HL-60 (cell line): ENCODE measurements around the gene TNC.

Experiments
- DNase-seq, 2 experiments: peaks; one replicate each; pipeline ENCODE4 v3.0.0-alpha.2; 2010 to 2020; ENCODE audit warnings: low read depth in 1 of 2, low spot score in 1 of 2
- H3K27ac ChIP-seq: fragments of 250-450 bp; sonication (Bioruptor Pico); replicated peaks from 2 replicates; pipeline ENCODE4 v1.5.1; 2020; ENCODE audit warnings: mild to moderate bottlenecking, moderate library complexity
- H3K27me3 ChIP-seq: fragments of 250-450 bp; sonication (Bioruptor Pico); 2 replicates; pipeline ENCODE4 v1.5.1; 2021; ENCODE audit warnings: mild to moderate bottlenecking, moderate library complexity; ENCODE audit not compliant: insufficient read depth, poor library complexity, severe bottlenecking
- H3K4me3 ChIP-seq: replicated peaks from 2 replicates; pipeline ENCODE4 v1.5.1; 2011; ENCODE audit warnings: mild to moderate bottlenecking, control low read depth, low read length; ENCODE audit not compliant: insufficient read depth
- GABPA ChIP-seq: IDR thresholded peaks from 2 replicates; pipeline ENCODE4 v1.6.1; 2012; ENCODE audit warnings: low read depth
- POLR2AphosphoS5 ChIP-seq: IDR thresholded peaks from 2 replicates; pipeline ENCODE4 v1.6.1; 2012; ENCODE audit warnings: low read depth
- SPI1 ChIP-seq: IDR thresholded peaks from 2 replicates; pipeline ENCODE4 v1.6.1; 2012; ENCODE audit warnings: low read depth, mild to moderate bottlenecking, borderline replicate concordance
- TF ChIP-seq, protein P1 (sequence below): IDR thresholded peaks from 2 replicates; pipeline ENCODE4 v1.6.1; 2012; ENCODE audit warnings: low read depth; ENCODE audit not compliant: insufficient replicate concordance
- TF ChIP-seq, protein P2 (sequence below): IDR thresholded peaks from one replicate; pipeline ENCODE4 v1.5.1; 2011; ENCODE audit warnings: low read length, control low read depth, inconsistent platforms; ENCODE audit not compliant: insufficient read depth

TNC gene

DNA sequence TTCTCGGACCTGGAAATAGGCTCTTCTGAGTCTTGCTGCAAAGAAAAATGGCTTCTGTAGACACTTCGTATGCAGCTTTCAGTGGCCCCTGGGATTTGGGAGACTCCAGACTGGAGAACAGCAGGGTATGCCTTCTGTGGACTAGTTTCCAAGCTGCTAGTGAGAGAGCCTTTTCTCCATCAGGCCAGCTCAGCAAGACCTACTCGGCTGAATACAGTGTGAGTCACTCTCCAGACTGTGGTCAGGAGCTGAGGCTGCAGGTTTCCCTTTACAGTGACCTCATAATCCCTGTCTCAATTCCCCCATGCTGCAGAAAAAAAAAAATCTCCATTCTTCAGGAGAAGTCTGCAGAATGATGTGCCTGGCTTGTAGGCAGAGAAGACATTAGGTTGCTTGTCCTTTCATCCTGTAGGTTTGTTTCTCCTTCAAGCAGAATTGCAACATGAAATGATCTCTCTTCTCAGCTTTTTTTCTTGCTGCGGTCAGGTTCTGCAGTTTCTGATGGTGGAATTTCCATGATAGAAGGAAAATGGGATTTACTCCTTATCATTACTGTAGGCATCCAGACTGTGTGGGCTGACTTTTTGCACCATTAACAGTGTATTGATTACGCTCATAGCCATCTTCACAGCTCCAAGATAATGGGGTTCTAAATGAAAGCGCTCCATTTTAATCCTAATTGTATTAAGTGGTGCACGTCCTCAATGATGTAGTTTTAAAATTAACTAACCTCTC lies 109.3 kb downstream of the TNC start:
- DNase-seq, result peak; percentile 14 to 38
- Histone ChIP-seq H3K27me3 (no peaks in the 10 kb centered on the region), H3K27ac (no peak overlapping the region), H3K4me3 (no peak overlapping the region)
- TF ChIP-seq, protein P1, sequence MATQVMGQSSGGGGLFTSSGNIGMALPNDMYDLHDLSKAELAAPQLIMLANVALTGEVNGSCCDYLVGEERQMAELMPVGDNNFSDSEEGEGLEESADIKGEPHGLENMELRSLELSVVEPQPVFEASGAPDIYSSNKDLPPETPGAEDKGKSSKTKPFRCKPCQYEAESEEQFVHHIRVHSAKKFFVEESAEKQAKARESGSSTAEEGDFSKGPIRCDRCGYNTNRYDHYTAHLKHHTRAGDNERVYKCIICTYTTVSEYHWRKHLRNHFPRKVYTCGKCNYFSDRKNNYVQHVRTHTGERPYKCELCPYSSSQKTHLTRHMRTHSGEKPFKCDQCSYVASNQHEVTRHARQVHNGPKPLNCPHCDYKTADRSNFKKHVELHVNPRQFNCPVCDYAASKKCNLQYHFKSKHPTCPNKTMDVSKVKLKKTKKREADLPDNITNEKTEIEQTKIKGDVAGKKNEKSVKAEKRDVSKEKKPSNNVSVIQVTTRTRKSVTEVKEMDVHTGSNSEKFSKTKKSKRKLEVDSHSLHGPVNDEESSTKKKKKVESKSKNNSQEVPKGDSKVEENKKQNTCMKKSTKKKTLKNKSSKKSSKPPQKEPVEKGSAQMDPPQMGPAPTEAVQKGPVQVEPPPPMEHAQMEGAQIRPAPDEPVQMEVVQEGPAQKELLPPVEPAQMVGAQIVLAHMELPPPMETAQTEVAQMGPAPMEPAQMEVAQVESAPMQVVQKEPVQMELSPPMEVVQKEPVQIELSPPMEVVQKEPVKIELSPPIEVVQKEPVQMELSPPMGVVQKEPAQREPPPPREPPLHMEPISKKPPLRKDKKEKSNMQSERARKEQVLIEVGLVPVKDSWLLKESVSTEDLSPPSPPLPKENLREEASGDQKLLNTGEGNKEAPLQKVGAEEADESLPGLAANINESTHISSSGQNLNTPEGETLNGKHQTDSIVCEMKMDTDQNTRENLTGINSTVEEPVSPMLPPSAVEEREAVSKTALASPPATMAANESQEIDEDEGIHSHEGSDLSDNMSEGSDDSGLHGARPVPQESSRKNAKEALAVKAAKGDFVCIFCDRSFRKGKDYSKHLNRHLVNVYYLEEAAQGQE, result no peak
- no peak for TF ChIP-seq SPI1

DNA sequence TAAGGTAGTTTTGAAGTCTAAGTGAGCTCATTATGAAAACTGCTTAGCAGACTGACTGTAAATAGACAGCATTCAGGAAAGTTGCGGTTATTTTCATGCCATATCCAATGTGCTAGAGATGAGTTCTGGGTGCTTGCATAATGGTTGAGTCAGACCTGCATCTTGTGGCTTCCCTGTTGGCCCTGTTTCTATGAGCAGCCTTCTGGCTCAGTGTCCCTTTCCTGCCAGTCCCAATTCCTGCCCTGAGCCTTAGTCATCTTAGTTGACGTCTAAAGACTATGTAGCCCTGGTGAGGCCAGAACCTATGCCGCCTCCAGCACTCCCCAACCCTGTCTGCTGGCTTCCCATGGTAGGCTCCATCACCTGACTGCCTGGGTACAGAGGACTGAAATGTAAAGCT lies 111.3 kb downstream of the TNC start:
- no peak for DNase-seq
- TF ChIP-seq, protein P2, sequence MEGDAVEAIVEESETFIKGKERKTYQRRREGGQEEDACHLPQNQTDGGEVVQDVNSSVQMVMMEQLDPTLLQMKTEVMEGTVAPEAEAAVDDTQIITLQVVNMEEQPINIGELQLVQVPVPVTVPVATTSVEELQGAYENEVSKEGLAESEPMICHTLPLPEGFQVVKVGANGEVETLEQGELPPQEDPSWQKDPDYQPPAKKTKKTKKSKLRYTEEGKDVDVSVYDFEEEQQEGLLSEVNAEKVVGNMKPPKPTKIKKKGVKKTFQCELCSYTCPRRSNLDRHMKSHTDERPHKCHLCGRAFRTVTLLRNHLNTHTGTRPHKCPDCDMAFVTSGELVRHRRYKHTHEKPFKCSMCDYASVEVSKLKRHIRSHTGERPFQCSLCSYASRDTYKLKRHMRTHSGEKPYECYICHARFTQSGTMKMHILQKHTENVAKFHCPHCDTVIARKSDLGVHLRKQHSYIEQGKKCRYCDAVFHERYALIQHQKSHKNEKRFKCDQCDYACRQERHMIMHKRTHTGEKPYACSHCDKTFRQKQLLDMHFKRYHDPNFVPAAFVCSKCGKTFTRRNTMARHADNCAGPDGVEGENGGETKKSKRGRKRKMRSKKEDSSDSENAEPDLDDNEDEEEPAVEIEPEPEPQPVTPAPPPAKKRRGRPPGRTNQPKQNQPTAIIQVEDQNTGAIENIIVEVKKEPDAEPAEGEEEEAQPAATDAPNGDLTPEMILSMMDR, result no peak
- TF ChIP-seq POLR2AphosphoS5 (no peak), SPI1 (no peak), GABPA (no peak)
- TF ChIP-seq, protein P1, result no peak
- no peak overlapping the region for H3K27ac ChIP-seq
- no peaks in the 10 kb centered on the region for H3K27me3 ChIP-seq
- H3K4me3 ChIP-seq, result no peak overlapping the region

DNA sequence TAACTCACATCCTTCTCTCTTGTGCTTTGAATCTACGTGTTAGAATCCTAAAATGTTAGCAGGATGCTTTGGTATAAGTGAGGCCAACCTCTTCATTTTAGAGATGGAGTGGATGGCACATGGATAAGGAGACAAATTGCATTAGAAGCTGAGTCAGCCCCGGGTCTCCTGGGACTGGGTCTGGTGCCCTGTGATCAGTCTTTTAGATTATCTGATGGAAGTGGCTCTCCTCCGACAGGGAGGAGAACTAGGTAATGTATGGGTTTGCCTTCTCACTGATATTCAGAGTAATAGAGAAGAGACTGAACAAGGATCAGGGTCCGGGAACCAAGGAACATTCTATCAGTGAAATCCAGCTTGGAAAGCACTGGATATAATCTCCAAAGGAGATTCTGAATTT lies 112.6 kb downstream of the TNC start:
- H3K4me3 ChIP-seq, result no peak overlapping the region
- H3K27ac ChIP-seq, result no peak overlapping the region
- TF ChIP-seq, protein P1, result no peak
- DNase-seq, result no peak
- H3K27me3 ChIP-seq, result no peaks in the 10 kb centered on the region

DNA sequence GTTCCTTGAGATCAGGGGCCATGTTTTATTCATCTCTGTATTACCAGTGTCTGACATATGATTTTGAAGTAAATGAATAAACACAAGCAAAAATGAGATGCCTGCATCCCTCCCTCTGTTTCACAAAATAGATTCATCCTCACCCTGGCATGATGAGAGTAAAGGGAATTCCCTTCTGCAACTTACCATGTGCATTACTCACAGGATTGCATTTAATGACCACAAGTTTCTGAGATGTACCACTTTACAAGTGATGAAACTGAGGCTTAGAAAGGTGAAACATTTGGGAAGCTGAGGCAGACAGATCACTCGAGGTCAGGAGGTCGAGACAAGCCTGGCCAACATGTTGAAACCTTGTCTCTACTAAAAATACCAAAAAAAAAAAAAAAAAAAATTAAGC lies 113.4 kb downstream of the TNC start:
- Histone ChIP-seq H3K27me3 (no peaks in the 10 kb centered on the region), H3K4me3 (no peak overlapping the region), H3K27ac (no peak overlapping the region)
- TF ChIP-seq, protein P1, result no peak
- TF ChIP-seq, protein P2, result no peak
- TF ChIP-seq SPI1 (no peak), GABPA (no peak), POLR2AphosphoS5 (no peak)
- DNase-seq, result no peak
